Liver (tissue), 9 donors: ENCODE measurements around the gene ATF4. TPM values are rescaled to one million over a fixed set of nuclear protein-coding genes. Genes with fewer than 3 reads are reported as not detected.

Experiments
- DNase-seq: peaks from one replicate; pipeline ENCODE4 v3.0.0-alpha.2; 2017; ENCODE audit warnings: low spot score
- H3K27ac ChIP-seq, 2 donors: one replicate each; pipeline ENCODE4 v1.7.0; 2013; ENCODE audit warnings: inconsistent platforms in 2 of 2, low read length in 2 of 2, control low read depth in 1 of 2, low read depth in 1 of 2, mild to moderate bottlenecking in 1 of 2
- H3K27me3 ChIP-seq, 4 donors: one replicate each; pipeline versions ENCODE4 v1.6.1 to v1.7.0; 2013; ENCODE audit warnings: low read length in 3 of 4, inconsistent platforms in 1 of 4, mild to moderate bottlenecking in 1 of 4, moderate library complexity in 1 of 4; ENCODE audit not compliant: control insufficient read depth in 4 of 4, insufficient read depth in 4 of 4
- H3K36me3 ChIP-seq, 4 donors: one replicate each; pipeline versions ENCODE4 v1.6.1 to v1.7.0; 2013; ENCODE audit warnings: low read length in 3 of 4, mild to moderate bottlenecking in 3 of 4, low read depth in 1 of 4, moderate library complexity in 1 of 4; ENCODE audit not compliant: control insufficient read depth in 4 of 4, insufficient read depth in 3 of 4
- H3K4me1 ChIP-seq, 4 donors: one replicate each; pipeline versions ENCODE4 v1.6.1 to v1.7.0; 2013; ENCODE audit warnings: low read length in 3 of 4, mild to moderate bottlenecking in 3 of 4, moderate library complexity in 1 of 4; ENCODE audit not compliant: control insufficient read depth in 4 of 4, insufficient read depth in 4 of 4
- H3K4me3 ChIP-seq, 3 donors: one replicate each; pipeline versions ENCODE4 v1.6.1 to v1.7.0; 2013; ENCODE audit warnings: low read length in 3 of 3, control low read depth in 1 of 3, low read depth in 1 of 3, mild to moderate bottlenecking in 1 of 3
- H3K9ac ChIP-seq, 2 donors: one replicate each; pipeline ENCODE4 v1.7.0; 2013; ENCODE audit warnings: low read length in 2 of 2, mild to moderate bottlenecking in 2 of 2, moderate library complexity in 2 of 2, control low read depth in 1 of 2, low read depth in 1 of 2
- H3K9me3 ChIP-seq, 4 donors: one replicate each; pipeline versions ENCODE4 v1.6.1 to v1.7.0; 2013; ENCODE audit warnings: low read length in 3 of 4; ENCODE audit not compliant: control insufficient read depth in 4 of 4
- ATF3 ChIP-seq: IDR thresholded peaks from 2 replicates; pipeline ENCODE4 v1.6.1; 2016; ENCODE audit warnings: antibody characterized with exemption
- CTCF ChIP-seq: fragments of 150-350 bp; IDR thresholded peaks from 2 replicates; pipeline ENCODE4 v1.5.1; 2017; ENCODE audit warnings: improper control_type of control experiment, low read depth, low read length; ENCODE audit not compliant: missing input control
- EGR1 ChIP-seq, 2 donors: IDR thresholded peaks; 2 replicates each; pipeline ENCODE4 v1.6.1; 2016 to 2018; ENCODE audit warnings: antibody characterized with exemption in 2 of 2, low read depth in 2 of 2
- FOXA1 ChIP-seq: IDR thresholded peaks from 2 replicates; pipeline ENCODE4 v1.6.1; 2016; ENCODE audit warnings: antibody characterized with exemption
- FOXA2 ChIP-seq: IDR thresholded peaks from 2 replicates; pipeline ENCODE4 v1.6.1; 2016; ENCODE audit warnings: antibody characterized with exemption
- GABPA ChIP-seq, 2 donors: IDR thresholded peaks in 1 of 2; conservative IDR thresholded peaks in 1 of 2; 2 replicates each; pipeline ENCODE4 v1.6.1; 2016; ENCODE audit warnings: antibody characterized with exemption in 2 of 2, mild to moderate bottlenecking in 1 of 2, moderate library complexity in 1 of 2
- HNF4A ChIP-seq, 2 donors: conservative IDR thresholded peaks; 2 replicates each; pipeline ENCODE4 v1.6.1; 2016; ENCODE audit warnings: antibody characterized with exemption in 2 of 2, mild to moderate bottlenecking in 2 of 2
- HNF4G ChIP-seq: IDR thresholded peaks from 2 replicates; pipeline ENCODE4 v1.6.1; 2016; ENCODE audit warnings: antibody characterized with exemption
- JUND ChIP-seq, 2 donors: IDR thresholded peaks; 2 replicates each; pipeline ENCODE4 v1.6.1; 2016; ENCODE audit warnings: antibody characterized with exemption in 2 of 2
- MAX ChIP-seq: IDR thresholded peaks from 2 replicates; pipeline ENCODE4 v1.6.1; 2016; ENCODE audit warnings: antibody characterized with exemption
- NR2F2 ChIP-seq: IDR thresholded peaks from 2 replicates; pipeline ENCODE4 v1.6.1; 2016; ENCODE audit warnings: antibody characterized with exemption
- RAD21 ChIP-seq, 2 donors: IDR thresholded peaks; 2 replicates each; pipeline ENCODE4 v1.6.1; 2016; ENCODE audit warnings: antibody characterized with exemption in 2 of 2, mild to moderate bottlenecking in 2 of 2
- REST ChIP-seq: IDR thresholded peaks from 2 replicates; pipeline ENCODE4 v1.6.1; 2016; ENCODE audit warnings: antibody characterized with exemption, mild to moderate bottlenecking
- RXRA ChIP-seq, 2 donors: IDR thresholded peaks; 2 replicates each; pipeline ENCODE4 v1.6.1; 2017 to 2018; ENCODE audit warnings: antibody characterized with exemption in 2 of 2, mild to moderate bottlenecking in 1 of 2
- SP1 ChIP-seq: IDR thresholded peaks from 2 replicates; pipeline ENCODE4 v1.6.1; 2018; ENCODE audit warnings: antibody characterized with exemption, mild to moderate bottlenecking
- TAF1 ChIP-seq: conservative IDR thresholded peaks from 2 replicates; pipeline ENCODE4 v1.6.1; 2016; ENCODE audit warnings: antibody characterized with exemption, mild to moderate bottlenecking
- YY1 ChIP-seq: IDR thresholded peaks from 2 replicates; pipeline ENCODE4 v1.6.1; 2016; ENCODE audit warnings: antibody characterized with exemption, mild to moderate bottlenecking
- ZBTB33 ChIP-seq: IDR thresholded peaks from 2 replicates; pipeline ENCODE4 v1.6.1; 2016; ENCODE audit warnings: antibody characterized with exemption
- WGBS: extraction: QIAGEN DNeasy Blood & Tissue Kit; methylation state at CpG from one replicate; pipeline ENCODE4 v1.1.7; 2013; 5-methylcytosine and 5-hydroxymethylcytosine counted together
- polyA plus RNA-seq, 2 donors: library from polyadenylated mRNA; stranded (reverse) in 1 of 2; unstranded in 1 of 2; fragments of 200-250 nt in 1 of 2; fragments of >200 nt in 1 of 2; fragmentation: Nextera tagmentation in 1 of 2; extraction: Ambion mirVana in 1 of 2; gene quantifications; one replicate each; pipeline versions ENCODE4 v1.2.1 to v1.2.3, GENCODE V29; 2013 to 2015
- total RNA-seq, 2 donors: library from RNA; depleted of rRNA; stranded (reverse); fragments of >200 nt; gene quantifications; one replicate each; pipeline ENCODE4 v1.2.3, GENCODE V29; 2014
- donor health status: healthy.
- donor health status: healthy.
- donor health status: healthy.
- donor health status: healthy.
- donor health status: healthy.

The ATF4 gene
- total and polyA plus RNA-seq, 4 donors, result 112 to 211 (median 169) TPM

- Histone ChIP-seq H3K4me3 (no peak overlapping the region), H3K27me3 (no peaks in the 10 kb centered on the region), H3K4me1 (no peaks in the 10 kb centered on the region), H3K9ac (no peak overlapping the region), H3K27ac (no peak overlapping the region), H3K9me3 (no peaks in the 10 kb centered on the region), H3K36me3 (no peaks in the 10 kb centered on the region)
- TF ChIP-seq TAF1, result no peak
- TF ChIP-seq HNF4G, result no peak
- TF ChIP-seq GABPA (IDR thresholded peaks at IDR 0.05 in 1 of 2, conservative IDR thresholded peaks at IDR 0.05 in 1 of 2), result no peak
- no peak for TF ChIP-seq HNF4A (conservative IDR thresholded peaks at IDR 0.05)
- TF ChIP-seq RAD21 (IDR thresholded peaks at IDR 0.05), result no peak
- TF ChIP-seq NR2F2, result no peak
- TF ChIP-seq ATF3, result no peak
- TF ChIP-seq JUND (IDR thresholded peaks at IDR 0.05), result no peak
- no peak for TF ChIP-seq EGR1 (IDR thresholded peaks at IDR 0.05; ENCODE audit: low read depth in 2 of 2)
- no peak for TF ChIP-seq FOXA2
- no peak for TF ChIP-seq ZBTB33
- no peak for TF ChIP-seq CTCF
- no peak for TF ChIP-seq SP1
- no peak for TF ChIP-seq FOXA1
- 96% methylated on average over 70 of the region's 70 CpGs for WGBS
- DNase-seq, result no peak
Measured at GRCh38 chr22:39487826-39488520, 32.4 kb upstream of the ATF4 start.

- 95% methylated on average over 39 of the region's 39 CpGs for WGBS
- no peak overlapping the region for H3K4me3 ChIP-seq
- H3K36me3 ChIP-seq, result no peaks in the 10 kb centered on the region
- no peaks in the 10 kb centered on the region for H3K9me3 ChIP-seq
- H3K27ac ChIP-seq, result no peak overlapping the region
- no peak overlapping the region for H3K9ac ChIP-seq
- no peaks in the 10 kb centered on the region for H3K27me3 ChIP-seq
- no peaks in the 10 kb centered on the region for H3K4me1 ChIP-seq
- no peak for DNase-seq
- no peak for TF ChIP-seq TAF1
- no peak for TF ChIP-seq GABPA (IDR thresholded peaks at IDR 0.05 in 1 of 2, conservative IDR thresholded peaks at IDR 0.05 in 1 of 2)
- no peak for TF ChIP-seq HNF4A (conservative IDR thresholded peaks at IDR 0.05)
- no peak for TF ChIP-seq FOXA2
- TF ChIP-seq HNF4G, result no peak
- TF ChIP-seq REST, result no peak
- TF ChIP-seq RAD21 (IDR thresholded peaks at IDR 0.05), result no peak
- no peak for TF ChIP-seq ZBTB33
- TF ChIP-seq YY1, result no peak
- no peak for TF ChIP-seq NR2F2
- no peak for TF ChIP-seq SP1
- TF ChIP-seq RXRA (IDR thresholded peaks at IDR 0.05), result no peak
- no peak for TF ChIP-seq ATF3
- TF ChIP-seq JUND (IDR thresholded peaks at IDR 0.05), result no peak
- no peak for TF ChIP-seq FOXA1
- TF ChIP-seq EGR1 (IDR thresholded peaks at IDR 0.05; ENCODE audit: low read depth in 2 of 2), result no peak
- TF ChIP-seq MAX, result no peak
Measured at GRCh38 chr22:39488563-39489083, 31.7 kb upstream of the ATF4 start.
